Glomerular visceral epithelial cell (primary cell): Measurements from ENCODE around the gene EPB41L2.
"Not testable (repeated sequence)": the region's sequence is repeated elsewhere in the genome, so short reads cannot be mapped to it uniquely, and the experiment has no call there.

ENCODE experiments used
- DNase-seq: peaks from one replicate; pipeline ENCODE4 v3.0.0-alpha.2; 2016; ENCODE audit errors: extremely low spot score

EPB41L2 gene

GRCh38 chr6:131003488-131004386 is 59.3 kb downstream of the EPB41L2 start:
- no peak for DNase-seq

- no peak for DNase-seq
Measured at GRCh38 chr6:131002661-131002980, 60.4 kb downstream of the EPB41L2 start.

GRCh38 chr6:131001945-131002660 is 60.9 kb downstream of the EPB41L2 start:
- no peak for DNase-seq

GRCh38 chr6:131001111-131001736 is 61.8 kb downstream of the EPB41L2 start:
- no peak for DNase-seq

- DNase-seq, result no peak
Measured at GRCh38 chr6:131000544-131000943, 62.5 kb downstream of the EPB41L2 start.

- DNase-seq, result no peak
Measured at GRCh38 chr6:130997061-130997753, 65.8 kb downstream of the EPB41L2 start.

- no peak for DNase-seq
Measured at GRCh38 chr6:130996635-130997034, 66.4 kb downstream of the EPB41L2 start.

- no peak for DNase-seq
Measured at GRCh38 chr6:130995783-130996447, 67.1 kb downstream of the EPB41L2 start.

- no peak for DNase-seq
Measured at GRCh38 chr6:130994319-130995097, 68.5 kb downstream of the EPB41L2 start.

GRCh38 chr6:130993292-130993765 is 69.7 kb downstream of the EPB41L2 start:
- no peak for DNase-seq

GRCh38 chr6:130991422-130992137 is 71.5 kb downstream of the EPB41L2 start:
- DNase-seq, result no peak

GRCh38 chr6:130987539-130987938 is 75.5 kb downstream of the EPB41L2 start:
- DNase-seq, result not testable (repeated sequence)

GRCh38 chr6:130985115-130985514 is 77.9 kb downstream of the EPB41L2 start:
- no peak for DNase-seq

- no peak for DNase-seq
Measured at GRCh38 chr6:130982941-130983456, 80.0 kb downstream of the EPB41L2 start.

GRCh38 chr6:130982135-130982534 is 80.9 kb downstream of the EPB41L2 start:
- DNase-seq, result no peak

- DNase-seq, result no peak
Measured at GRCh38 chr6:130981409-130981808, 81.6 kb downstream of the EPB41L2 start.

GRCh38 chr6:130980310-130981032 is 82.6 kb downstream of the EPB41L2 start:
- DNase-seq, result no peak

GRCh38 chr6:130978660-130979396 is 84.2 kb downstream of the EPB41L2 start:
- DNase-seq, result no peak
